ENCODE measurements around the gene UBE2O. TPM values are rescaled to one million over a fixed set of nuclear protein-coding genes. Genes with fewer than 3 reads are reported as not detected.

Gene UBE2O
- 18.1 TPM for total RNA-seq

- peak; percentile 94 for DNase-seq
Measured at GRCh38 chr17:76452660-76453430, at the start of gene UBE2O. Gene UBE2O, minus strand, starts transcription at chr17:76453152. Its CDS starts 11 bp downstream, at chr17:76453141.

GRCh38 chr17:76501827-76502307, 48.9 kb upstream of the UBE2O start:
- no peak for DNase-seq

- peak; percentile 79 for DNase-seq
Measured at GRCh38 chr17:76501018-76501826, 48.3 kb upstream of the UBE2O start, which contains the start of gene RHBDF2. Gene RHBDF2, minus strand, starts transcription at chr17:76501423. Its CDS starts 19,899 bp downstream, at chr17:76481524.

- DNase-seq = no peak
Measured at GRCh38 chr17:76500747-76501017, 47.7 kb upstream of the UBE2O start.

- no peak for DNase-seq
Measured at GRCh38 chr17:76500074-76500746, 47.3 kb upstream of the UBE2O start.

- no peak for DNase-seq
Measured at GRCh38 chr17:76499267-76499667, 46.3 kb upstream of the UBE2O start.

GRCh38 chr17:76498876-76499251, 45.9 kb upstream of the UBE2O start:
- no peak for DNase-seq

- peak; percentile 82 for DNase-seq
Measured at GRCh38 chr17:76497979-76498875, 45.3 kb upstream of the UBE2O start.

GRCh38 chr17:76497699-76497978, 44.7 kb upstream of the UBE2O start:
- DNase-seq = no peak

GRCh38 chr17:76496464-76496863, 43.5 kb upstream of the UBE2O start:
- DNase-seq = no peak

GRCh38 chr17:76495663-76496400, 42.9 kb upstream of the UBE2O start:
- no peak for DNase-seq

- no peak for DNase-seq
Measured at GRCh38 chr17:76493505-76494167, 40.7 kb upstream of the UBE2O start.

GRCh38 chr17:76492989-76493501, 40.1 kb upstream of the UBE2O start:
- peak; percentile 70 for DNase-seq

GRCh38 chr17:76492123-76492988, 39.4 kb upstream of the UBE2O start:
- peak; percentile 48 for DNase-seq

GRCh38 chr17:76491271-76492122, 38.5 kb upstream of the UBE2O start:
- DNase-seq = no peak

GRCh38 chr17:76490112-76490710, 37.3 kb upstream of the UBE2O start:
- DNase-seq = no peak

GRCh38 chr17:76487451-76488192, 34.7 kb upstream of the UBE2O start:
- DNase-seq = no peak
